BLaER1 treated with 17β-estradiol and CSF1 and Interleukin-3, amounts not matched to agents 10 nM and 100 nM (cell line): Measurements from ENCODE around the gene DHRS3.
"Not testable (repeated sequence)": the region's sequence is repeated elsewhere in the genome, so short reads cannot be mapped to it uniquely, and the experiment has no call there.

Source experiments
- H3K27ac ChIP-seq, 11 experiments: shearing (Covaris generic); formaldehyde crosslinking; 2 replicates each; pipeline ENCODE4 v1.8.1; 2022
- H3K27me3 ChIP-seq, 11 experiments: shearing (Covaris generic); formaldehyde crosslinking; 2 replicates each; pipeline ENCODE4 v1.8.1; 2022
- H3K36me3 ChIP-seq, 11 experiments: shearing (Covaris generic); formaldehyde crosslinking; 2 replicates each; pipeline ENCODE4 v1.8.1; 2022
- H3K4me1 ChIP-seq, 10 experiments: shearing (Covaris generic); formaldehyde crosslinking; 2 replicates each; pipeline ENCODE4 v1.8.1; 2022
- H3K4me2 ChIP-seq, 11 experiments: shearing (Covaris generic); formaldehyde crosslinking; 2 replicates each; pipeline ENCODE4 v1.8.1; 2022
- H3K4me3 ChIP-seq, 10 experiments: shearing (Covaris generic); formaldehyde crosslinking; 2 replicates each; pipeline ENCODE4 v1.8.1; 2022
- H3K9ac ChIP-seq, 11 experiments: shearing (Covaris generic); formaldehyde crosslinking; 2 replicates each; pipeline ENCODE4 v1.8.1; 2022
- H3K9me3 ChIP-seq, 11 experiments: shearing (Covaris generic); formaldehyde crosslinking; replicated peaks in 1 of 11; 2 replicates each; pipeline ENCODE4 v1.8.1; 2022
- H4K20me1 ChIP-seq, 11 experiments: shearing (Covaris generic); formaldehyde crosslinking; 2 replicates each; pipeline ENCODE4 v1.8.1; 2022
- Cebpa-rat ChIP-seq, 11 experiments: shearing (Covaris generic); IDR thresholded peaks; 2 replicates each; pipeline ENCODE4 v1.8.1; 2022

DHRS3 gene

DNA sequence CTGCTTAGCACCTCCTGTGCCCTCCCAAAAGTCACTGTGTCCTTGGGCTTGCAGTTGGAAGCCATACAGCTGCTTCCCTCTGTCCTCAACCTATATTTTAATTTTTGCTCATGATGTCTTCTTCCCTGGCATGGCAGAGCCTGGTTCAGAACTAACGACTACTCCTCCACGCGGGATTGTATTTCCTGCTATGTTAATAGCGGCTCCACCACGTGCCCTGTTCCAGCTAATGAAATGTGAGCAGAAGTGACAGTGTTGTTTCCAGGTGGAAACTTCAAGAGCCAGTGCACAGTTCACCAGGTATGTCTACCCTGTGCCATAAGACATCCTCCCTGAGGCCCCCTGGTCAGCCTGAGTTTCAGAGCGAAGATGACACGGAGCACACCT lies 52.1 kb downstream of the DHRS3 start:
- Histone ChIP-seq H3K9ac (no peak overlapping the region), H3K4me2 (no peak overlapping the region), H4K20me1 (no peaks in the 10 kb centered on the region), H3K4me3 (no peak overlapping the region), H3K9me3 (peaks cover 37 to 47% (median 39%) of the 10 kb centered on the region in 11 experiments), H3K27ac (no peak overlapping the region), H3K27me3 (no peaks in the 10 kb centered on the region), H3K4me1 (peaks cover 0 to 10% (median 4%) of the 10 kb centered on the region in 10 experiments; a peak in 11 of 20 replicates), H3K36me3 (peaks cover 0 to 13% (median 7%) of the 10 kb centered on the region in 11 experiments; a peak in 7 of 22 replicates)
- no peak for TF ChIP-seq Cebpa-rat (IDR thresholded peaks at IDR 0.05)

GRCh38 chr1:12565094-12565965 lies 52.7 kb downstream of the DHRS3 start:
- TF ChIP-seq Cebpa-rat (IDR thresholded peaks at IDR 0.05), result no peak
- no peaks in the 10 kb centered on the region for H4K20me1 ChIP-seq
- peaks cover 37 to 47% (median 39%) of the 10 kb centered on the region in 11 experiments for H3K9me3 ChIP-seq
- peaks cover 0 to 16% (median 10%) of the 10 kb centered on the region in 10 experiments; a peak in 13 of 20 replicates for H3K4me1 ChIP-seq
- no peak overlapping the region for H3K4me3 ChIP-seq
- H3K4me2 ChIP-seq, result peak overlapping the region in 1 of 11 experiments; percentile 25; a peak in 2 of 22 replicates
- no peak overlapping the region for H3K27ac ChIP-seq
- H3K36me3 ChIP-seq, result peaks cover 0 to 13% (median 7%) of the 10 kb centered on the region in 11 experiments; a peak in 7 of 22 replicates
- H3K9ac ChIP-seq, result no peak overlapping the region
- no peaks in the 10 kb centered on the region for H3K27me3 ChIP-seq

GRCh38 chr1:12564251-12564650 lies 53.8 kb downstream of the DHRS3 start:
- H3K4me1 ChIP-seq, result peaks cover 0 to 27% (median 19%) of the 10 kb centered on the region in 10 experiments; a peak in 14 of 20 replicates
- not testable (repeated sequence) for H3K9ac ChIP-seq, H3K27ac ChIP-seq, H3K4me2 ChIP-seq, H4K20me1 ChIP-seq, H3K27me3 ChIP-seq, H3K4me3 ChIP-seq
- peaks cover 0 to 13% (median 7%) of the 10 kb centered on the region in 11 experiments; a peak in 7 of 22 replicates for H3K36me3 ChIP-seq
- peaks cover 37 to 47% (median 39%) of the 10 kb centered on the region in 11 experiments for H3K9me3 ChIP-seq

GRCh38 chr1:12562955-12563576 lies 54.9 kb downstream of the DHRS3 start:
- TF ChIP-seq Cebpa-rat (IDR thresholded peaks at IDR 0.05), result no peak
- Histone ChIP-seq H3K9me3 (peaks cover 37 to 47% (median 41%) of the 10 kb centered on the region in 11 experiments), H3K9ac (no peak overlapping the region), H3K4me3 (0 out of 20 replicates have a peak overlapping the region, but pooled peaks of 2 of the 10 experiments have one; percentile 4 to 22), H3K27ac (no peak overlapping the region), H3K36me3 (peaks cover 0 to 13% (median 7%) of the 10 kb centered on the region in 11 experiments; a peak in 7 of 22 replicates), H3K4me1 (peaks cover 0 to 30% (median 22%) of the 10 kb centered on the region in 10 experiments; a peak in 14 of 20 replicates), H3K4me2 (no peak overlapping the region), H3K27me3 (no peaks in the 10 kb centered on the region), H4K20me1 (no peaks in the 10 kb centered on the region)

DNA sequence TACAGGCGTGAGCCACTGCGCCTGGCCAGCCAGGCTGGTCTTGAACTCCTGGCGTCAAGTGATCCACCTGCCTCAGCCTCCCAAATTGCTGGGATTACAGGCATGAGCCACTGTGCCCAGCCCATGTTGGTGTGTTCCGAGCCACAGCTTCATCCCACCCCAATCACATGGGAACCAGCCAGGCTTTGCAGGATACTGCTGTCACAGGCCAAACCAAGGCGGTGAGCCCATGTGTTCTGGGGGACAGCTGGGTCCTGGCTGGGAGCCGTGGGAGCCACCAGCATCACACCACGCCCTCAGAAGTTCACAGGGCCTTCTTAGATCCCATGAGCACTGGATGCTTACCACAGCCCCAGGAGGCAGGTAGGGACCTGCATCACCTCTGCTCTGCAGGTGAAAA lies 56.9 kb downstream of the DHRS3 start:
- H3K4me2 ChIP-seq, result peak overlapping the region in 6 of 11 experiments; percentile 33 to 64 (median 56); a peak in 7 of 22 replicates
- TF ChIP-seq Cebpa-rat (IDR thresholded peaks at IDR 0.05), result no peak
- H3K27me3 ChIP-seq, result no peaks in the 10 kb centered on the region
- H3K9ac ChIP-seq, result no peak overlapping the region
- H3K27ac ChIP-seq, result no peak overlapping the region
- no peak overlapping the region for H3K4me3 ChIP-seq
- H3K9me3 ChIP-seq, result peaks cover 37 to 58% (median 47%) of the 10 kb centered on the region in 11 experiments
- H3K4me1 ChIP-seq, result peaks cover 6 to 44% (median 36%) of the 10 kb centered on the region in 10 experiments
- H3K36me3 ChIP-seq, result peaks cover 0 to 13% (median 7%) of the 10 kb centered on the region in 11 experiments; a peak in 7 of 22 replicates
- H4K20me1 ChIP-seq, result no peaks in the 10 kb centered on the region

- Histone ChIP-seq H3K36me3 (no peaks in the 10 kb centered on the region), H4K20me1 (no peaks in the 10 kb centered on the region), H3K27ac (peak overlapping the region in 8 of 11 experiments; percentile 23 to 68 (median 54); a peak in 14 of 22 replicates), H3K4me2 (peak overlapping the region; percentile 41 to 77 (median 68)), H3K9ac (peak overlapping the region in 7 of 11 experiments; percentile 7 to 61 (median 24); a peak in 6 of 22 replicates), H3K4me3 (no peak overlapping the region), H3K9me3 (peaks cover 5 to 27% (median 17%) of the 10 kb centered on the region in 11 experiments), H3K4me1 (peaks cover 6 to 48% (median 40%) of the 10 kb centered on the region in 10 experiments), H3K27me3 (no peaks in the 10 kb centered on the region)
- 0 out of 22 replicates have a peak, but pooled peaks of 1 of the 11 experiments have one; percentile 6 for TF ChIP-seq Cebpa-rat (IDR thresholded peaks at IDR 0.05)
These were observed 60.8 kb downstream of the DHRS3 start for GRCh38 chr1:12556957-12557935.

GRCh38 chr1:12556368-12556930 lies 61.6 kb downstream of the DHRS3 start:
- Histone ChIP-seq H3K27ac (peak overlapping the region in 8 of 11 experiments; percentile 23 to 68 (median 54); a peak in 14 of 22 replicates), H4K20me1 (no peaks in the 10 kb centered on the region), H3K4me1 (peaks cover 6 to 48% (median 41%) of the 10 kb centered on the region in 10 experiments), H3K27me3 (no peaks in the 10 kb centered on the region), H3K9ac (peak overlapping the region in 7 of 11 experiments; percentile 7 to 61 (median 24); a peak in 7 of 22 replicates), H3K4me2 (peak overlapping the region; percentile 41 to 77 (median 68)), H3K4me3 (no peak overlapping the region), H3K36me3 (no peaks in the 10 kb centered on the region), H3K9me3 (peaks cover 0 to 19% (median 9%) of the 10 kb centered on the region in 11 experiments; a peak in 15 of 22 replicates)
- no peak for TF ChIP-seq Cebpa-rat (IDR thresholded peaks at IDR 0.05)
